Measurements from ENCODE around the gene HSPH1.
"Not testable (repeated sequence)": the region's sequence is repeated elsewhere in the genome, so short reads cannot be mapped to it uniquely, and the experiment has no call there.

The HSPH1 gene

DNA sequence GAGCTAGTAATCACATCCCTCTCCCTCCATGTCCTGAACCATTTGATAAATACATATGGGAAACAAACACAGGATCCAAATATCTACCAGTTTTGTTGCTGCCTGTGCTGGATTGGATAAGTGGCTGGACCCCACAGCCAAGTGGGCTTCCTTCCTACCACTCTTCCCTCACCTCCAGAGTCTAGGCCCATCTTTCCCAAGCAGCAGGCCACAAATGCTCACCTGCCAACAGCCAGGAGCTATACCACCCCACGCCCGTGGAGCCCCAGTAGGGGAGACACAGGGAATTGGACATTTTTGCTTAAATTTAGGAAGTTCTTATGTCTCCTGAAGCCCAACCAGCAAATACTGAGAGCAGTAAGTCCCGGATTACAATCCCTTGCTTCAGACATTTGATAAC is 55.8 kb downstream of the HSPH1 start:
- no peak overlapping the region for H3K4me3 ChIP-seq (ENCODE audit: low read length)
- TF ChIP-seq ZNF274 (IDR thresholded peaks at IDR 0.05; ENCODE audit: low read depth, low read length), result no peak

DNA sequence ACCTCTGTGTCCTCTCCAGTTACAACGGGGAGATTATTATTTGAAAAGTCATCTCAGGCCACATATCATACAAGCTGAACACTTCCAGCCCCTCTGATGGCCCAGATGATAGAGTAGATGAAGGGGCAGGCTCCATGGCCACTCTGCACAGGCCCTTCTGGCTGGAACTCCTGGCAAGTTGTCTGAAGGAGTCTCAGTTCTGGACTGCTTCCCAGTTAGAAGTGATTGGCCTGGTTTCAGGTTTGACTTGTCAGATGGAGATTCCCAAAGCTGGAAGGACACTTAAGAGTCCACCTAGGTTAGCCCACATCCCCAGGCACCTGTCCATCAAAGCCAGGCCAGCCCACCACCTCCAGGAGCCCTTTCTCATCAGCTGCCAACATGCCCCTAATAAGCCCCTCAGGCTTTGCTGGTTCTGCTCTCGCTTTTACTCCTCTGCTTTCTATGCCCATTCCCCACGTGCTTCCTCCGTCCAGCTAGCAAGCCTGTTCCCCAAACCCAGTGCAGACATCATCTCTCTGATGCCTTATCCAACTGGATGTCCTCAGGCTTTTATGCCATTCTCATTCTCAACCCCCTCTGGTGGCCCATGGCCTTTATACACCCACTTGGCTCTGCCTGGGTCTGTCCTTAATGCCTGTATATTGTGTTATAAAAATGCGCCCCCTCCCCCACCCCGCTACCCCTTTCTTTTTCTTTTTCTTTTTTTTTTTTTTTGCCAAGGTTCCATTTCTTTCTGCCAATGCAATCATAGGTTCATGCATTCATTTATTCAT is 56.5 kb downstream of the HSPH1 start:
- TF ChIP-seq ZNF274 (IDR thresholded peaks at IDR 0.05; ENCODE audit: low read depth, low read length), result no peak
- H3K4me3 ChIP-seq (ENCODE audit: low read length), result no peak overlapping the region

DNA sequence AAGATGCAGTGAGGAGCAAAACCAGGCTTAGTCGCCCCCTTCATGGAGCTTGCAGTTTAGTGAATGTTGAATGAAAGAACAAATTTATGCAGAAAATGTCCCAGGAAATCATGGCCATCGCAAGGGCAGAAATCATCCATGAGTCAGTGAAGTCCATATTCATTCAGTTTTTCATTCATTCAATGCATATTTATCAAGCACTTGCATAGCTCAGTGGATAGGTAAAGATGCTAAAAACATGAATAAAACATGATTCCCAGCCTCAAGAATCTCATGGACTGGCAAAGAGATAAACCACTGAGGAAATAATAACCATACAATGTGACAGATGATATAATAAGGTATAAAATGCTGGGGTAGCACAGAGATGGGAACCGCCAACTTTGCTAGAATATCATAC is 58.8 kb downstream of the HSPH1 start:
- no peak for TF ChIP-seq ZNF274 (IDR thresholded peaks at IDR 0.05; ENCODE audit: low read depth, low read length)
- H3K4me3 ChIP-seq (ENCODE audit: low read length), result no peak overlapping the region

DNA sequence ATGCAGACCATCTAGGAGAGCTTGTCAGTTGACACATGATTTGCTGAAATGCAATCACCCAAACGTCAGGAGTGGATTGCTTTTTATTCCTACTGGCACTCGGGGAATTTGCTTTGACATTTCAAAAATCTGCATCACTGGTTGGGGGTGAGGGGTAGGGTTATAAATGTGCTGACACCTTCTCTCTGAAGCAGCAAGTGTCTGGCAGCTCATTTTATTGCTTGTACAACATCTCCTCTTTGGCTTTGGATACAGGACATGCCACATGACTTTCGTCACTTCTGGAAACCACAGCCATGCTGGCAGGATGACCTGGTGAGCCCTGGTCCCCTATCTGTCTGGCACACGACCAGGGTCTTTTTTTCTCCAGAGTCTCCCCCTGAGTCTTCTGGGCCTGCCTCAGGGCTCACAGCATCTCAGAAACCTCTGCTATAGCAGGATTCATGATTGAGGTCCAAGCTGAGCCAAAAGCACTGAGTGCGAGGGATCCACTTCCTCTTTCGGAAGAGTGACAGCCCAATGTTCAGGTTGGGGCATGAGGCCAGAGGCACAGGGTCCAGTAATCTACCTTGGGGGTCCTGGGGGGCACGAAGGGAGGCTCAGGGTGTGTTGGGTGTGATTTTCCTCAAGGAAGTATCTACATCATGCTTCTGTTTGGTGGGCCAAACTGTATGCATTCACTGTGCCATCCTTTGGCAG is 60.1 kb downstream of the HSPH1 start:
- TF ChIP-seq ZNF274 (IDR thresholded peaks at IDR 0.05; ENCODE audit: low read depth, low read length), result no peak

DNA sequence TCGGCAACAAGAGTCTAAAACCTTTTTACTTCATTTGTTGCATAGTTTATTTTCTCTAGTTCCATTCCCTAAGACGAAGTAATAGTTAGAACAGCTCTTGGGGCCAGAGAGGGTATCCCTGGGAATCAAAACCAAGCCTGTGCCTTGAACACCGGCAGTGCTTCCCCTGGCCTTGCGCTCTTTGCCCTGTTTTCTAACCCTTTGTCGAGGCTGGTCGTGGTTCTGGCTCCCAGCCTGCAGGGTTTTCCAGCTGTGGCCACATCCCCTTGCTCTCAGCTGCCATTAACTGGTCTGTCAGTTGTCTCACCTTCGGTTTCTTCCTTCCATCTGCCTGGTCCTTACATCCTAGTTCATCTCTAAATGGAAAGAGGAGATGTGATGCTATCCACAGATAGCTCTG is 61.0 kb downstream of the HSPH1 start:
- no peak overlapping the region for H3K4me3 ChIP-seq (ENCODE audit: low read length)
- no peak for TF ChIP-seq ZNF274 (IDR thresholded peaks at IDR 0.05; ENCODE audit: low read depth, low read length)

More for the DNA sequence above, 60.1 kb downstream of the HSPH1 start:
- no peak overlapping the region for H3K4me3 ChIP-seq (ENCODE audit: low read length)

DNA sequence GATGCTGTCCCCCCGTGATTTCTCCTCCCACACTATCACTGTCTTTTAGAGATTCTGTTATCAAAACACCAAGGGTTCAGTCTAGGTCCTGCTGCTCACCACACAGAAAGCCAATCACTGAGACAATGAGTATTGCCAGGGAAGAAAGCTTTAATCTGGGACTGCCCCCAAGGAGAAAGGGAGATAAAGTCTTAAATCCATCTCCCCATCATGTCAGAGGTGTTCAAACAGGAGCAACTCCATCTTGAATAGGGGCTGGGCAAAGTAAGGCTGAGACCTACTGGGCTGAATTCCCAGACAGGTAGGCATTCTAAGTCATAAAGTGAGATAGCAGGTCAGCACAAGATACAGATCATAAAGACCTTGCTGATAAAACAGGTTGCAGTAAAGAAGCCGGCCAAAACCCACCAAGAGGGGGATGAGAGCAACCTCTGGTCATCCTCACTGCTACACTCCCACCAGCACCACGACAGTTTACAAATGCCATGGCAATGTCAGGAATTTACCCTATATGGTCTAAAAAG is 63.7 kb downstream of the HSPH1 start:
- not testable (repeated sequence) for H3K4me3 ChIP-seq (ENCODE audit: low read length)

DNA sequence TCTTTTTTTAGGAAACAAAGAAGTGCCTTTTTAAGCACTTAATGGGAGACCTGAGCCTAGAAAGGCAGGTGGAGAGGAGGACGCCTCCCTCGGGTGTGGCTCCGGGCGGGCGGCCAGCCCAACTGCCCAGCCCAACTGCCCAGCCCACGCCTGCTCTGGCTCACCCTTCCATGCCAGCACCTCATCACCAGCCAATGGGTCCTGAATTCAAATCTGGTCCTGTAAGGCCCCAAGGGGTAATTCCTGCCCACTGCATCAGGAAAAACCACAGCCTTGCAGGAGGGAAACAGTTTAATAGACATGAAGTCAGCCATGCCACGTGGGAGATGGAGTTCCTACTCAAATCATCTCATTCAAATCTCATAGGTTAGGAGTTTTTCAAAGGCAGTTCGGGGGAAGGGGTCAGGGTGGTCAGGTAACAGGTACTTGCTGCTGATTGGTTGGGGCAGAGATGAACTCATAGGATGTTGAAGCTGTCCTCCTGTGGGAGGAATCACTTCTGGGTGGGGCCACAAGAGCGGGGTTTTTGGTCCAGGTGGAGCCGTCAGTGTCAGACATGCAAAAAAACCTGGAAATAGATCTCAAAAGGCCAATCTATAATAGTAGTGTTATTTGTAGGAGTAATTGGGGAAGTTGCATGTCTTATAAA is 64.9 kb downstream of the HSPH1 start:
- TF ChIP-seq ZNF274 (IDR thresholded peaks at IDR 0.05; ENCODE audit: low read depth, low read length), result no peak
- H3K4me3 ChIP-seq (ENCODE audit: low read length), result no peak overlapping the region

DNA sequence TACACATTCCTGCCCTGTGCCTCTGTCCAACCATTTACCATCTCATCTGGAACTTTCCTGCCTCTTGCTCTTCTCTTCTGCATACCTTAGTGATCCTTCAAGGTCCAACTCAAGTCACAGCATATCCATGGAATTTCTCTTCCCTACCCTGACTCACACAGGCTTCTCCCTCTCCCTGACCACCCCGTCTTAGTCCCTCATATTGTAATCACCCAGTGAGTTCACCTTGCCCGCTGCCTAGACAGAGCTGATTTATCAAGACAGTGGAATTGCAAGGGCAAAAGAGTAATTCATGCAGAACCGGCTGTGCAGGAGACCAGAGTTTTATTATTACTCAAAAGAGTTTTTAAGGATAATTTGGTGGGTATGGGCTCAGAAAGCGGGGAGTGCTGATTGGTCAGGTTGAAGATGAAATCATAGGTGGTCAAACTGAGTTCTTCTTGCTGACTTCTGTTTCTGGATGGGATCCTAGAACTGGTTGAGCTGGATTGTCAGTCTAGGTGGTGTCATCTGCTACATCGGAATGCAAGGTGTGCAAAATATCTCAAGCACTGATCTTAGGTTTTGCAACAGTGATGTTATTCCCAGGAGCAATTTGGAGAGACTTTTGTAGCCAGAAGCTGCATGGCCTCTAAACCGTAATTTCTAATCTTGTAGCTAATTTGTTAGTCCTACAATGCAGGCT is 67.2 kb downstream of the HSPH1 start:
- TF ChIP-seq ZNF274 (IDR thresholded peaks at IDR 0.05; ENCODE audit: low read depth, low read length), result no peak
- H3K4me3 ChIP-seq (ENCODE audit: low read length), result no peak overlapping the region

DNA sequence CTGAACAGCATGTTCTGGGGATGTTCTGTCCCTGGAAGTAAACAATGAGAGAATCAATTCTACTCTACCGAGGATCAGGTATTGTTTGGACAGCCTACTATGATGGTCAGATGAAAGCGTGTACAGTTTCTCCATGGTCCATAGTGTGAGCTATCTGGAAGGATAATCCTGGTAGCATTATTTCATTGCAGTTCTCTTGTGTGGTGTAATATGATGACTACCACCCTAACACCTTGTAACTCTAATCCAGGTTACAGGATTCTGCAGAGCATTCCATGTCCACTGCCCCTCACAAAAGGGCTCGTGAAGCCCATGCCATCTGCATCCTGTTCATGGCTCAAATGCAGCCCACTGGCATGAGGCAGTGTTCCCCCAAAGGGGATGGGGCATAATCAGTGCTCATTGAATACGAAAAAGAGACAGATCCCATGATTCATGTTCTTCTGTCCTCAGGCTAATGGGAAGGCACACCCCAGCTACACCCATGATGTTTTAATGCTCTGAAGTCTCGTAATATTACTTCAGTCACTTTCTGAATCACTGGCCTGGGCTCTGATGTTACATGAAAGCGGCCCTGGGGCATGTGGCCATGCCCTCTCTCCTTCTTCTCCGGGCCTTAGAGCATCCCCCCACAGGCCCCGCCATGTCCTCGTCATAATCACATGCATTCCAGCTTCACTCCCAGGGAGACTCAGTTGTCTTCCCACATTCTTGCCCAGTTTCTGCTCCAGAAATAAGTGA is 68.4 kb downstream of the HSPH1 start:
- H3K4me3 ChIP-seq (ENCODE audit: low read length), result no peak overlapping the region
- no peak for TF ChIP-seq ZNF274 (IDR thresholded peaks at IDR 0.05; ENCODE audit: low read depth, low read length)

DNA sequence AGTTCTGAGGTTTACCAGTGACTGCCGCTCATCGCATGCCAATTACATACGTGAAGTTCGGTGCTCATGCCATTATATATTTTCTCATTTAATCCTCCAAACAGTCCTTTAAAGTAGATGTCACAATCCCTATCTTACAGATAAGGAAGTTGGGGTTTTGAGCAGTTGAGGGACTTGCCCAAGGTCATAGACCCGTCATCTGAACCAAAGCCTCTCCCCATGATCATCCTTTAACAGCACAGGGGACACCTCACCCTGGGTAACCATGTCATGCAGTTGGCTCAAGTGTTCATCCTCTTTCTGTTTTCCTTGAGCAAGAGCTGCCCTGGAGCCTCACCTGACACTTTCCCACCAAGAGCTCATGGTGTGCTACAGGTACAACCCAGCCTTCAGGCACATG is 69.1 kb downstream of the HSPH1 start:
- no peak for TF ChIP-seq ZNF274 (IDR thresholded peaks at IDR 0.05; ENCODE audit: low read depth, low read length)
- H3K4me3 ChIP-seq (ENCODE audit: low read length), result no peak overlapping the region

DNA sequence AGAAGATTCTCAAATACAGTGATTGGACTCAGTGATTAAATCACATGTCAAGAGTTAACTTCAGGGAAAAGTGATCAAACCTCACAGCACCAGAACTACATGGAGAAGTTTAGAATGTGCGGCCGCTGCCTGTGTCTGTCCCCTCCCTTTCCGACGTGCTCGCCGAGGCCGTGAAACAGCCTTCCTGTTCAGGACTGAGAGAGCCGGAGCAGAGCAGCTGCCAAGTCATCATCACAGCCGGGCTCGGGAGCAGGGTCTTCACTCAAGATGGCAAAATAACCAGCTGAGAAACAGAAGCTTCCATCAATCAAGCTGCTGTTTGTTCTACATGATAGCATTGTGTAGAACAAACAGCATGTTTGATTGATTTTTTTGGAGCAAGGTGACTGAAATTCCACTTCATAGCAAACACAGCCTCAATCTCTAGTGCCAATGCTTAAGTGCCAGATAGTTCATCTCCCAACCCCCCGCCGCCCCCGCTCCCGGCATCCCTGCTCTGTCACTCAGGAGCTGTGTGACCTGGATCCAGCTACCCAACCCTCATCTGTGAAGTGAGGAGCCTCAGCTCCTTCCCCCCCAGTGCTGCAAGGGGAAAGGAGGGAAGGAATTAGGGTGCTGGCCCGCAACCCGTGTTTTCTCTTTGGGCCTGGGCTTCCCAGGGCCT is 70.6 kb downstream of the HSPH1 start:
- H3K4me3 ChIP-seq (ENCODE audit: low read length), result no peak overlapping the region

DNA sequence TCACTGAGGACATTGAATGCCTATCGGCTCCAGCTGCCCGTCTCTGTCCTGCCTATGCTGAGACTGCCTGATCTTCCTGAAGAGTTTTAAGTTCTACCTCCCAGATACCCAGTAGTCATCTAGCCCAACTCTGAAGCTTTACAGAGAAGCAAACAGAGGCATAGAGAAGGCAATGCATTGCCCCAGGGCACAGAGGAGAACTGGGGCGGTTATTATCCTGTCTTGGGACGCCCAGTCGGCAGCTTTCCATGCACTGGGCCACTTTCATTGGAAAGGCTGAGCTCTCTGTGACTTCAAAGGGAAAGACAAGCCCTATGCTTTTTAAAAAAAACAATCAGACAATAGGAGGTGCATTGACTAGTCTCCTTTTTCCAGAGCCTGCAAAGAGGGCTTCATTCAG is 71.6 kb downstream of the HSPH1 start:
- no peak for TF ChIP-seq ZNF274 (IDR thresholded peaks at IDR 0.05; ENCODE audit: low read depth, low read length)
- no peak overlapping the region for H3K4me3 ChIP-seq (ENCODE audit: low read length)

More for the DNA sequence above, 70.6 kb downstream of the HSPH1 start:
- TF ChIP-seq ZNF274 (IDR thresholded peaks at IDR 0.05; ENCODE audit: low read depth, low read length), result no peak

DNA sequence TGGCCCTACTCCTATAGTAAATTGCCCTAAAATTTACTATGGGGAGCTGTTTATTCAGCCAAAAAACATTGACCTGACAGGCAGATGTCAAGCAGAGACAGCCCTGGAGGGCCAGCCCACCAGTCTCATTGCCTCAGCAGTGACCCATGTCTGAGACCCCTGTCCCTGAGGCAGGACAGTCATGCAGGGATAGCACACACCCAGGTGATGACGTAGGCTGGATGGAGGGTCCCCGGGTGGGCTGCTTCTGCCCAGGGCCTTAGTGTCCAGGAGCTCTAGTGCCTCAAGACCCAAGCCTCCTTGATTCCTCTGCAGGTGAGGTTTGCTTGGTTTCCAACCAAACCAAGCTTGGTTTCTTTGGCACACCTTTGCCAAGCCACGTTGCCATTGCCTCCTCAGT is 72.1 kb downstream of the HSPH1 start:
- H3K4me3 ChIP-seq (ENCODE audit: low read length), result no peak overlapping the region
- TF ChIP-seq ZNF274 (IDR thresholded peaks at IDR 0.05; ENCODE audit: low read depth, low read length), result no peak
